ENCODE measurements around the gene DGKI.

Gene DGKI

GRCh38 chr7:137846827-137847567 is at the start of gene DGKI:
Gene DGKI (minus strand): TSS chr7:137846974.
- peak; percentile 88 for DNase-seq

- DNase-seq: peak; percentile 49
Observed at GRCh38 chr7:137895301-137896221, 48.8 kb upstream of the DGKI start.

DNA sequence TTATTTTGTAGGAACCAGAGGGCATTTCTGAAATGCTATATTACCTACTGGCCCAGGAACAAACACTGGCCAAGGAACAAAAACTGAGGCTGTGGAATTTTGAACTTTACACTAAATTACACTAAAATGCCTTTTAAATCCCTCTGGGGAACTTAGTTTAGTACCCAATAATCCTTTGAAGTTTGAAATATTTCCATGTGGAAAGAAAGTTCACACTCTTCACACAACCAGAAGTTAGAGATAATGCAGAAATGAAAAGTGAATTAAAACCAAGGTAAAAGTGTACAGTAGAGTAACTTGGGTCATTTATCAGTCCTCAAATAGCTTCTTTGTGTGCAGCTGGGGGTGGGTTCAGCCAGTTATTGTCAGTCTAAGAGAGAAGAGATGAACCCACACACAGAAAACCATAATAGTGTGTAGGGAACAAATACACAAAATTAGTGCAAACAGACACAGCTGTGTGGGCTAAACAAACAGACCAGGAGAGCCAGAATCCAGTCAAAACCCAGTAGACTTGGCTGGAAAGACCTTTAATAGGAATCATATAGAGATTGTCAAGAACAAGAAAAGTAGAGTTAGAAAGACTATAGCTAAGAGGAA is 46.5 kb upstream of the DGKI start:
- no peak for DNase-seq

DNA sequence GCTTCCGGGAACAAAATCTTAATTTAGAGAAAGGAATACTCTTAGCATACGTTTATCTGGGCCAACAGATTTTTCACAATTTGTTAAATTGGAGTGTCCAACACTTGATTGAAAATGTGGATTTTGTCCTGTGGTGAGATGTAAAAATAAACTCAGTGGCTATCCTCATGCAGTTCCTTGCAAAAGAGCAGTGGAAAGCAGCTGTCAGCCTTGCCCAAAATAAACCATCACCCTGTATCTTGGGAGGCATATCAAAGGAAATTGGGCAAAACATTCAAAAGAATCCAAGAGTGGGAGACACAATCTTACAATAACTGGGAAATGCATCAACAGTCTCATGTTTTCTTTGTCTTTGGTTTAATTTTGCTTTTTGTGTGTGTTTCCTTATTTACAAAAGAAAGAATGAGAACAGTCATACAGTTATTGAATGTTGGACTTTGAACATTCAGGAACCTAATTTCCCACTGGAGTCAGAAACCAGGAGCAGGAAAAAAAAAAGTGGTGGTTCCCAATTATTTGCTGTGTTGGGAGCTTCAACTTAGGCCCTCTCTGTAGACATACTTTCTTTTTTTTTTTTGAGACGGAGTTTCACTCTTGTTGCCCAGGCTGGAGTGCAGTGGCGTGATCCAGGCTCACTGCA is 44.4 kb upstream of the DGKI start:
- DNase-seq: no peak

- no peak for DNase-seq
Observed at GRCh38 chr7:137890449-137890921, 43.7 kb upstream of the DGKI start.

DNA sequence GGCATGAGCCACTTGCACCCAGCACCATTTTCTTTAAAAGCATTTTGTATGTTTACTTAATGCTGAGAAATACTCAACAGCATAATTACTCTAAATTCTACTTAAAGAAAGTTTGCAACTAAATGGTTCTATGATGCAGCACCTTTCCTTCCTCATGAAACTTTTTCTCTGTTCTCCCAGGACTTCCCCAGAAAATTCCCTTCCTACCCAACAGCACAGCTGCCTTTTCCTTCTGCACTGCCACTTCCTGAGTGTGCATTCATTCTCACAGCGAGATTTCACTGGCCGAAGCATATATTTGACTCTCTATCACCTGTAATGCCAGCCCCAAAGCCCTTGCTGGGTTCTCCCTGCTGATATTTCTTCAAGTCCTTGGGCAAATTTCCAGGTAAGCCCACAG is 41.5 kb upstream of the DGKI start:
- DNase-seq: no peak

DNA sequence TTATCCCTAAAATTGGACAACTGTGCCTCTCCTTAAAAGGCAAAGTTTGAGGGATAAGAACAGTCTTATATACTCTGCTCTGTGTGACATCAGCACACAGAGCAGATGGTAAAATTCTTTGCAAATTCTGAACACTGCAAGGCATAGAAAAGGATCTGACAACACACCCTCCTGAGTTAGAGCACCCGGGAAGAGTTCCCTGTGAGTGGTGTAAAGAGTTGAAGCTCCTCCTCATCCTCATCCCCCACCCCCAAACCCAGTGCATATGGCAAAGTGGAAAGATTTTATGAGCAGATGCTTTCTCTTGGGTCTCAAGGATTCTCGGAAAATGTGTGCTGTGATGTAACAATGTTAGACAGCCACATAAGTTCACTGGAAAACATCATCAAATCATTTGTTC is 40.0 kb upstream of the DGKI start:
- no peak for DNase-seq

DNA sequence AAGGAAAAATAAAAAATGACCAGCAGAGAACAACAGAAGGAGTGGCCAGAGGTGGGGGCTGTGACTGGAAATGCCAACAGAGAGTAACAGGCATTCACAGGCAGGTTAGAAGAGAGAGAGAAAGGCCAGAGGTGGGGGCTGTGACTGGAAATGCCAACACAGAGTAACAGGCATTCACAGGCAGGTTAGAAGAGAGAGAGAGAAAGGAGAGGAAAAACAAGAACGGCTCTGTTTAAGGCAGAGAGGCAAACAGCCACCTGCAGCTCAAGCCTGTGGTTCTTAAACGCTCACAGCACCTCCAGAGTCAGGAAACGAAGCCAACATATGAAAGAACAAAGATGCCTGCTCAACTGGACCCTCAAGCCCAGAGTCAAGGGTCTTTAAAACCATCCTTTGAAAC is 39.5 kb upstream of the DGKI start:
- no peak for DNase-seq

- DNase-seq: no peak
Observed at GRCh38 chr7:137885678-137886077, 38.9 kb upstream of the DGKI start.

DNA sequence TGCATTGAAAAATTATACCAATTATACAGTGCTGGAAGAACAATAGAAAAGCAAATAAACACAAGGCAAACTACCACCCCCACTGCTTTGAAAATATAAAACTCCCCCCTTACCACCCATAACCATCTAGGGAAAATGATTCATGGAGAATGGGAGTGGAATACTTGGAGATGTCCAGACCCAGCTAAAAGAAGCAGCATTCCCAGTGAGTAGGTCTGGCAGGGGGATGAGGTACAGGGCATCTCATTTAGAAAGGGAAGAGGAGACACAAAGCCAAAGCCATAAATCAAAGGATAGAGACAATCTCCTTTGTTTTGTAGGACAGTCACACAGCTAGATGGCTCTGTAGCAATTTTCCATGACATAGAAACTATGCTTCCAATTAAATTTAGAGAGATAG is 36.0 kb upstream of the DGKI start:
- DNase-seq: no peak

- DNase-seq: no peak
Observed at GRCh38 chr7:137882261-137882668, 35.5 kb upstream of the DGKI start.

- DNase-seq: no peak
Observed at GRCh38 chr7:137881607-137882260, 35.0 kb upstream of the DGKI start.

DNA sequence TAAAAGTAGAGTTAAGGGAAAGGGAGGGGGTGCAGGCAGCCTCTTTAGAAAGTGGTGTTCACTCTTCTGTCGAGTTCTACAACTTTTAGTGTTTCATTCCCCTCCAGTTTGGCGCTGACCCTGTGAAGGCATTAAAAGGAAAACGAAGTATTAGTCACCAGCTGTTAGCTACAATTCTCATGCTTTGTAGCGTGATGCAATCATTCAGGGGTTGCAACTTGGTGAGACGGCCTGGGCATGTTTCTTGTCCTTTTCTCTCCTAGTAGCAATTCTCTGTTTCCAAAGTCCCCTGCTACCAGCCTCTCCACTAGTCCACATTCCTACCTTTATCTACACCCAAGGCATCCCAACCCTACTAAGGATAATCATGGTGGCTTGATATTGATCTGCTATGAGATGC is 33.7 kb upstream of the DGKI start:
- no peak for DNase-seq

GRCh38 chr7:137879357-137880158 is 32.8 kb upstream of the DGKI start:
- peak; percentile 47 for DNase-seq

DNA sequence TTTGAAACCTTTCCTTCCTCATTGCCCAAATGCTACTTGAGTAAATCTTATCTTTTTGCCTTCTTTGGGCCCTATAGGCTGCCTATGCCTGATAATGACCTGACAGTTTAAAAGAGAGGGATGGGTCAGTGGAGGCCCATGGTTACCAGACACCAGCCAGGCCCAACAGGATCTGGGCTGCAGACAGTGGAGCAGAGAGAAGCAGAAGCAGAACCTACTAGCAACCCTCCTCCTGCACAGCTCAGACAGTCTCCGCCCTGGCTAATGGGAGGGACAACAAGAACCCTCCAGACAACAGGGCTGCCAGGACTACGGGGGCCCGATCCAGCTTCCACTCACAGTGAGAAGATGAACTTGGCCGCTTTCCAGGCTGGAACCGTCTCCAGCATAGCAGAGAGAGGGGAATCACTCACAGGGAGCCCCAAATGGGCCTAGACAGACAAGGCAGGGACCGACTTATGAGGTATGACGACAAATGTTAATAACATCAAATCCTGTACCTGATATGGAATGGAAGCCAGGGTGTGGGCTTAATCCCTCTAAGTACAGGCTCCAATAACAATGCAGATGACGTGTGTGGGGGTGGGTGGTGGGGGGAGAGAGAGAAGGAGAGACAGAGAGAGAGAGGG is 31.7 kb upstream of the DGKI start:
- DNase-seq: no peak

DNA sequence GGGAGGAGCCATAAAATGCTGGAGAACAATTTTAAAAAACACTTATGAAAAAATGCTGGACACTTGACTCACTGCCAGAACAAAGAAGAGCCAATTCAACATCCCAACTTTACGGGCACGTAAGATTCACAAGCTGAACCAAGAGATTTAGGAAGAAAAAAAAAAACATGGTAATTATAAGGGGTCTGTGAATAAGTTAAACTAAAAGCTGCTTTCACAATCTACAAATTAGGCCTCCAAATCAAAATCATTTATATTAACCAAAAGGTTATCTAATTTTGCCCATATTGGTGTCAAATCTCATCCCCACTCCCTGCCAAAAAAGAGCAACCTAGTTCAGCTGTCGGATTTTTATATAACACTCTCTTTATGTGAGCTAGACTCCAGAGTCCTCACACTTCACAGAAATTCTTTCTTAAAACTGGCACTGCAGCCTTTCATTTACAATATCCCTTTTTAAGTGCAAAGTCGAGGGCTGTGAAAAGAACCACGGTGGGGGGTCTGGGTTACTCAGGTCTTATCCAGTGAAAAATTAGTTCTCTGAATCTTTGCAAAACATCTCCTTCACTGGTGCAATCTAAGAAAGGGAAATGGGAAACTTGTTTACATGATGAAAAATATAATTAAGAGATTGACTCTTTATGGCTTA is 30.4 kb upstream of the DGKI start:
- DNase-seq: no peak

- DNase-seq: no peak
Observed at GRCh38 chr7:137875746-137876145, 29.0 kb upstream of the DGKI start.

GRCh38 chr7:137873979-137874777 is 27.4 kb upstream of the DGKI start:
- peak; percentile 69 for DNase-seq

GRCh38 chr7:137873524-137873923 is 26.8 kb upstream of the DGKI start:
- no peak for DNase-seq
